ENCODE results near the gene CD22.
"Not testable (repeated sequence)": the region's sequence is repeated elsewhere in the genome, so short reads cannot be mapped to it uniquely, and the experiment has no call there.

The CD22 gene

DNA sequence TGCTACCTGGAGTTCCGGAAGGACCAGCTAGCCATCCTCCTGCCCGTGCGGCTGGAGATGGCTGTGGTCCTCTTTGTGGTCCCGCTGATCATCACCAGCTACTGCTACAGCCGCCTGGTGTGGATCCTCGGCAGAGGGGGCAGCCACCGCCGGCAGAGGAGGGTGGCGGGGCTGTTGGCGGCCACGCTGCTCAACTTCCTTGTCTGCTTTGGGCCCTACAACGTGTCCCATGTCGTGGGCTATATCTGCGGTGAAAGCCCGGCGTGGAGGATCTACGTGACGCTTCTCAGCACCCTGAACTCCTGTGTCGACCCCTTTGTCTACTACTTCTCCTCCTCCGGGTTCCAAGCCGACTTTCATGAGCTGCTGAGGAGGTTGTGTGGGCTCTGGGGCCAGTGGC lies 30.4 kb downstream of the CD22 start:
- DNase-seq (ENCODE audit: low spot score) = not testable (repeated sequence)

DNA sequence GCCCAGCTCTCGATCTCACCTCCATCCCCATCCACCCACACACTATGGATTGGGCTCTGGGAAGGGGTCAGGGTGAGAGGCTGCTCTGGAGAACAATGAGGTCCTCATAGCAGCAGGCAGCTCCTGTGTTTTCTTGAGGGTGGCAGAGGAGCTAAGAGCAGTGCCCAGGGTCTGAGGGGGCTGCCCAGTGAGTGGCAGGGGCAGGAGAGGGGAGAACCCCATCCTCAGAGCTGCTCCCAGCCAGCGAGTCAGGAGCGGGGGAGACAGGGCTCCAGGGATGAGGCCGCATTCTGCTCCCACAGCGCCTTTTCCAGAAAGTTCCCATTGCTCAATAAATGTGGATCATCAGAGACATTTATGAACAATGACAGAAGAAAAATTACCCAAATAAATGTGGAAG lies 31.1 kb downstream of the CD22 start:
- not testable (repeated sequence) for DNase-seq (ENCODE audit: low spot score)

DNA sequence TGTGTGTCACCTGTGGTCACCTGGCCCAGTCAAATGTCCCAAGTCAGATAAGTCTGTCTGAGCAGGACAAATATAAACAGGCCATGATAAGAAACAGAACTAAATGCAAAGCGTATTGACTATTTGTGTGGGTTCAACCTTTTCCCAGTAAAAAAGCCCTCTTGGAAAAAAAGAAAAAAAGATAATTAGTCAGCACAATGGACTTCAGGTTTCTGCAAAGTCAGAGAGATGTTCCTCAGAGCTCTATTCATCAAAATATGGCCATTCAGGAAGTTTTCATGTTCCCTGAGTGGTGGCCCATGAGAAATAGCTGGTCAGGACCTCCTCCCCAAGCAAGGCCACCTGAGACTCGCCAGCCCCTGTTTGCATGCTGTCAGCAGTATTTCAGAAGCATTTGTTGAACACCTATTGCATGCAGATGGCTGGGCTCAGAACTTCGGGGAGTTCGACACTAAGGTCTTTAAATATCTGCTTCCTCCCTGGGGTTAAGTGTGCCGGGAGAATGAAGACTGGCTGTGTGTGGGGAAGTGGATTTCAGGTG lies 32.0 kb downstream of the CD22 start:
- no peak for DNase-seq (ENCODE audit: low spot score)

DNA sequence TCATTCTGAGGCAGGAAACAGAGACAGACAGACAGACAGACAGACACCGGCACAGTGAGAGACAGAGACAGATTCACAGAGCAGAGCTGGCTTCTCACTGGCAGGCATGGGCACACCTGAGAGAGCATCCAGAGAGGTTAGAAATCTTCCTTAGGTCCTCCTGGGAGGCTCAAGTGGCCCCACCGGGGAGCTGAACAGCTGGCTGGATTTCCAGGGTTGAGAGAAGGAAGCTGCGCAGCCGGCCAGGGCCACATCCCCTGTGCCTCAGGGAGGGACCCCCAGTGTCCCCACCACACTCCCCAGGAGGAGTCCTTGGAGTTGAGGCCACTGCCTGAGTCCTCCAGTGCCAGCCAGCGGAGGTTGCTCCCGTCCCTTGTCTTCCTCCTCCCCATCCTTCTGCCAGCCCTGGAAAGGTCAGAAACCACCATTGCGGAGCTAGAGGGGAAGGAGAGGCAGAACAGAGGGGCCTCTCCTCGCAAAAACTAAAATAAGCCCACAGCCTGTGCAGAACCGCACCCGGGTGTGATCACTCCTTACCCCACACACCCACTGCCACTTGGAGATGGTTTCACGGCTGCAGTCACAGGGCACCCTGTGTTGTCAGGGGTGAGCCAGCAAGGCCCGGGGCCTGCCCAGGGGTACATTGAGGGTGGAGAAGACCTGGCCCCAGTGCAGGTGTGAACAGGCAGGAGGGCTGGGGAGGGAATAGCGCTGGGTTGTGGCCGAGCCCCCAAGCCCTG lies 33.4 kb downstream of the CD22 start:
- no peak for DNase-seq (ENCODE audit: low spot score)

DNA sequence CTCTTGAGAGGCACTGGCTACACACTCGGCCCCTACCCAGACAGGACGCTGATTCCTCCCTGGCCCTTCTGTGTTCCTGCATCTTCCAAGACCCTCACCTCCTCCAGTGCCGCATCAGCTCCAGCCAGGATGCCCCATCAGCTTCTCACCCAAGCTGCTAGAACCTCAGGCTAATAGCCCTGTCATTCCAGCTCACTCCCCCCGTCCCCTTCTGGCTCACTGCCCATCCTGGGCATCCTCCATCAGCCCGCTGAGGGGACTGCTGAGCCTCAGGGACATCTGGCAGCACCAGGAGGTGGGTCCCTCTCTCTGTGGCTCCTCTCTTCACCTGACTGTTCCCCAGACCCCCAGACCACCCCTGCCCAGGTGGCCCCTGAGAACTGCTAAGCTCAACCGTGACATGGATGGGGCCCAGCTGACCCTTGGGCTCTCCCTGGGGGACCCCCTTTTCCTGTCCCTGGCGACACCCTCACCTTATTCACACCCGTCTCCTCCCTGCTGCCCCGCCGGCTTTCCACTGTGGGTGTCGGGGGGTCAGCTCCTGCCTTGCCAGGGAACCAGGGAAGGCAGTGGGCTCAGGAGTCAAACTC lies 34.1 kb downstream of the CD22 start:
- no peak for DNase-seq (ENCODE audit: low spot score)

DNA sequence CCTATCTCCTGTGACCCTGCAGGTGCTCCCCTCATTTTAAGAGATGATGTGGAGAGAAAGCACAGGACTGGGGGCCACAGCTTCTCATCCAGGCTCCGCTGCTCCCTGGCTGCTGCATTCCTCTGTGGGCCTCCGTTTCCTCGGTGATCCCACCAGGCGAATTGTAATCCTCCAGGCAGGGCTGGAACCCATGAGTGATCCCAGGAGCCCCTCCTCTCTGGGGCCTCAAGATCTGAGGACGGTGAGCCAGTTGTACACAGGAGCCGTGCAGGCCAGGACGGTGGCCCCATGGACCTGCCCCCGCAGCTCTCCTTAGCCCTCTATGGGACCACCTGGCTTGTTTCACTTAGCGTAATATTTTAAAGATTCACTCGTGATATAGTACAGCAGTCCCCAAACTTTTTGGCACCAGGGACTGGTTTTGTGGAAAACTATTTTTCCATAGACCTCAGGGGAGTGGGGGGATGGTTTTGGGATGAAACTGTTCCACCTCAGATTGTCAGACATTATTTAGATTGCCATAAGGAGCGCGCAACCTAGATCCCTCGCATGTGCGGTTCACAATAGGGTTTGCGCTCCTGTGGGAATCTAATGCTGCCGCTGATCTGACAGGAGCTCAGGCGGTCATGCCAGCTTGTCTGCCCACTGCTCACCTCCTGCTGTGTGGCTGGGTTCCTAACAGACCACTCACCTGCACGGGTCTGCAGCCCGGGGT lies 34.9 kb downstream of the CD22 start:
- DNase-seq (ENCODE audit: low spot score) = no peak

DNA sequence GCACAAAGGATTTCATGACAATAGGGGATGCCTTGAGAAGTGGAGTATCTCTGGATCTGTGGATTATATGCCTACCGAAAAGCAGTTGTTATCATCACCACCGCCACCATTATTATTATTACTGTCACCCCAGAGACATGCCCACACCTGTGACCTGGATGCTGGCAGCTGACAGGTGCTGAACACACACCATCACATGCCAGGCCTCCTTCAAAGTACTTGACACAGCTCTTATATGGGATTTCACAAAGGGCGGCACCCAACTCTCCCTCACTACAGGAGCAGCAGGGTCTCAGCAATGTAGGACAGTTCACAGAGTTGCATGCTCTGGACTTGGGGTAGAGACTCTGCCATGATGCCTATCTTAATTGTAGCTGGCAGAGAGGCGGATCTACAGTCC lies 36.3 kb downstream of the CD22 start:
- no peak for DNase-seq (ENCODE audit: low spot score)

DNA sequence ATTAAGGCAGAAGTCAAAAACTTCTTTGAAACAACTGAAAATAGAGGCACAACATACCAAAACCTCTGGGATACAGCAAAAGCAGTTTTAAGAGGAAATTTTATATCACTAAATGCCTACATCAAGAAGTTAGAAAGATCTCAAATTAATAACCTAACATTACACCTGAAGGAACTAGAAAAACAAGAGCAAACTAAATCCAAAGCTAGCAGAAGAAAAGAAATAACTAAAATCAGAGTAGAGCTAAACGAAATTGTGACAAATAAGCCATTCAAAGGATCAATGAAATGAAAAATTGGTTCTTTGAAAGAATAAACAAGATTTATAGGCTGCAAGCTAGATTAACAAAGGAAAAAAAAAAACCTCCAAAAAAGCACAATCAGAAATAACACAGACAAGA lies 39.4 kb downstream of the CD22 start:
- no peak for DNase-seq (ENCODE audit: low spot score)

DNA sequence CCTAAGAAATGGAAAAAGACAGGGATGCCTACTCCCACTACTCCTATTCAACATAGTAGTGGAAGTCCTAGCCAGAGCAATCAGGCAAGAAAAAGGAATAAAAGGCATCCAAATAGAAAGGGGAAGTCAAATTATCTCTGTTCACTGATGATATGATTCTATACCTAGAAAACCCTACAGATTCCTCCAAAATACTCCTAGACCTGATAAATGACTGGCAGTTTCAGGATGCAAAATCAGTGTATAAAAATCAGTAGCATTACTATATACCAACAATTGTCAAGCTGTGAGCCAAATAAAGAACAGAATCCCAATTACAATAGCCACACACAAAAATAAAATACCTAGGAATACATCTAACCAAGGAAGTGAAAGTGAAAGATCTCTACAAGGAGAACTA lies 40.5 kb downstream of the CD22 start:
- DNase-seq (ENCODE audit: low spot score) = no peak

DNA sequence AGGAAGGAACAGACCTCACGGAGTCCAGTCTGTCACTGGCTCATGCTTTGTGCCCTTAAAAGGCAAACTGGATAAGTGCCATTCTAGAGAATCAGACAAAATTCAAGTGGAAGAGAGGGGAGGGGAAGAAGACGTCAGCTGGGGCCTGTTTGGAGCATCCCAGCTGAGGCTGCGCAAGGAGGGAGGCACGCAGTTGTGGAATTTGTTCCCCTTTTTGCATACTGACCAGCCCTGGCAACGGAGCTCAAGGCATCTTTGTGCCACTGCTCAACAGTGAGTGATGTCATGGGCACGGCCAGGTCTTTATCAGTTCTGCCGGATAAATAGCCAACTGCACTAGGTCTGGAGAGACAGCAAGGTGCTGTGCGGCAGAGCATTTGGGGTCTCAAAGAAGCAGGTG lies 41.7 kb downstream of the CD22 start, which contains the start of gene GPR42:
GPR42 (plus strand) TSS at position 347 of the 400 bp plus-strand sequence. CDS start 292 bp downstream, outside the sequence.
- no peak for DNase-seq (ENCODE audit: low spot score)

DNA sequence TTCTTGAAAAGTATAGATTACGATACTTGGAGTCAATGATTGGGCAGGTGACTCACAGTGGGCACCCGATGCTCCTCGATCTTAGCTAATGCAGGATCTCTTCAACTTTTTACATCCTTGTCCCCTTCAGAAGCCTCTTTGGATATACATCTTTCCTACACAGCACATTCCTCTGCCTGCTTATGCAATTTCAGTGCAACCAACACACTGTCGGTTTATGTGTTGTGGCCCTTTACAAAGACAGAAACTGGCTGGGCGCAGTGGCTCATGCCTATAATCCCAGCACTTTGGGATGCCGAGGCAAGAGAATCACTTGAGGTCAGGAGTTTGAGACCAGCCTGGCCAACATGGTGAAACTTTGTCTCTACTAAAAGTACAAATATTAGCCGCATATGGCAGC lies 44.5 kb downstream of the CD22 start:
- DNase-seq (ENCODE audit: low spot score) = no peak

DNA sequence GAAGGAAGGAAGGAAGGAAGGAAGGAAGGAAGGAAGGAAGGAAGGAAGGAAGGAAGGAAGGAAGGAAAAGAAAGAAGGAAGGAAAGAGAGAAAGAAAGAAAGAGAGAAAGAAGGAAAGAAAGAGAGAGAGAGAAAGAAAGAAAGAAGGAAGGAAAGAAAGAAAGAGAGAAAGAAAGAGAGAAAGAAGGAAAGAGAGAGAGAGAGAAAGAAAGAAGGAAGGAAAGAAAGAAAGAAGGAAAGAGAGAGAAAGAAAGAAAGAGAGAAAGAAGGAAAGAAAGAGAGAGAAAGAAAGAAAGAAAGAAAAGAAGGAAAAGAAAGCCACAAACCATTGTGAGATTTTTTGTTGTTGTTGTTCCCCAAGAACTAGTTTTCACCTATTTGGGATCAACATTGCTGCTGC lies 45.0 kb downstream of the CD22 start:
- DNase-seq (ENCODE audit: low spot score) = not testable (repeated sequence)

DNA sequence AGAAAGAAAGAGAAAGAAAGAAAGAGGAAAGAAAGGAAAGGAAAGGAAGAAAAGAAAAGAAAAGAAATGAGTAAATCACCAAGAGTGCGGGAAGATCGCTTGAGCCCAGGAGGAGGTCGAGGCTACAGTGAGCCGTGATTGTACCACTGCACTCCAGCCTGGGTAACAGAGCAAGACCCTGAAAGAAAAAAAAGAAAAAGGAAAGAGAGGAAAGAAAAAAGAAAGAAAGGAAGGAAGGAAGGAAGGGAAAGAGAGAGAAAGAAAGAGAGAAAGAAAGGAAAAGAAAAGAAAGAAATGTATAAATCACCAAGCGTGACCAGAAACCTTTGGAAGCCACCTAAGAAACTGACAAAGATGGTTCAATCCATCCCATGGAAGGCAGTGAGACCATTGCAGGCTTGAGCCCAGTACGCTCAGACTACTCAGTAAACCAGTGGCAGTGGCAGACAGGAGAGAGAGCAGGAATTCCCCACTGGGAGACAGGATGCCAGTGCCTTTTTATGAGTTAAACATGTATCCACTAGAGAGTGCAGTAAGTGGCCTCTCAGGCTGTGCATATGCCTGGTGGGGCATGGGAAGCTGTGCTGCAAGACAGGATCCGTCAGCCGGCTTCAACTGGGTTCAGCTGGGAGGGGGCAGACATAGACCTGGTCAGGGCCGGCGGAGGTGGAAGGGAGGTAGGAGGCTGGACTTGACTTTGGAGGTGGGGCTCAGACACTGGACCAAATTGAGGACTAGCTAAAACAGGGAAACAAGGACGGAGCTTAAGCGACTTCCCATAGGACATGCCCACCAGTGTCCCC lies 46.7 kb downstream of the CD22 start:
- DNase-seq (ENCODE audit: low spot score) = no peak

DNA sequence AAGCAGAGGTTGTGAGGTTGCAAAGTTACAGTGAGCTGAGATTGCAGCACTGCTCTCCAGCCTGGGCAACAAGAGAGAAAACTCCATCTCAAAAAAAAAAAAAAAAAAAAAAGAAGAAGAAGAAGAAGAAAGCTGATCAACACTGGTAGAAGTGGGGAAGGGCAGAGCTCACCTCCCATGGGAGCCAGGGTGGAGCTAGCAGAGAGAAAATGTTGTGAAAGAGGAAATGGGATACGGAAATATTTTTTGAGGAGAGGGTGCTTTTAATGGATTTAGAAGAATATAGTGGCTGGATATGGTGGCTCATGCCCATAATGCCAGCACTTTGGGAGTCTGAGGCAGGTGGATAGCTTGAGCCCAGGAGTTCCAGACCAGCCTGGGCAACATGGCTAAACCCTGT lies 48.7 kb downstream of the CD22 start:
- no peak for DNase-seq (ENCODE audit: low spot score)

DNA sequence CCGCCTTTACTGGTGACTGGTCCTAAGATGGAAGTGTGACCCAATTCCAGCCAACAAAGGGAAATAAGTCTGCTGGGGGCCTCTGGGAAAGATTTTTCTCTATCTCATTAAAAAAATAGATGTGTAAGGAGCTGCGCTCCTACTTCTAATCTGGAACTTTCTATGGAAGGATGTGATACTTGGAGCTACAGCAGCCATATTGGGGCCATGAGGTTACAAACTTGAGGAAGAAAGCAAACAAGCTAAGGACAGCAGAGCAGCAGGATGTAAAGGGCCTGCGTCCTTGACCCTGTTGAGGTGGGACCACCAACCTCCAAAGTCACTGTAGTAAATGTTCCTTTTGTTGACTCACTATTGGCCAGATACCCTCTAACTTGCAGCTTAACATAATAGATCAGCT lies 49.4 kb downstream of the CD22 start:
- DNase-seq (ENCODE audit: low spot score) = no peak

DNA sequence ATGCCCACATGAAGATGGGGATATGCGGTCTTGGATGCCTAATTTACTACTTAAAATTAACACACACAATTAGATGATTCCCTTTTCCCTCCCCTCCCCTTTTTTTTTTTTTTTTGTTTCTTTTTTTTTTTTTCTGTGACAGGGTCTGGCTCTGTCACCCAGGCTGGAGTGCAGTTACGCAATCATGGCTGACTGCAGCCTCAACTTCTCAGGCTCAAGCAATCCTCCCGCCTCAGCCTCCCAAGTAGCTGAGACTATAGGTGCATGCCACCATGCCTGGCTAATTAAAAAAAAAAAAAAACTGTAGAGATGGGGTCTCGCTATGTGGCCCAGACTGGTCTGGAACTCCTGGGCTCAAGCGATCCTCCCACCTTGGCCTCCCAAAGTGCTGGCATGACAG lies 50.6 kb downstream of the CD22 start:
- DNase-seq (ENCODE audit: low spot score) = not testable (repeated sequence)

DNA sequence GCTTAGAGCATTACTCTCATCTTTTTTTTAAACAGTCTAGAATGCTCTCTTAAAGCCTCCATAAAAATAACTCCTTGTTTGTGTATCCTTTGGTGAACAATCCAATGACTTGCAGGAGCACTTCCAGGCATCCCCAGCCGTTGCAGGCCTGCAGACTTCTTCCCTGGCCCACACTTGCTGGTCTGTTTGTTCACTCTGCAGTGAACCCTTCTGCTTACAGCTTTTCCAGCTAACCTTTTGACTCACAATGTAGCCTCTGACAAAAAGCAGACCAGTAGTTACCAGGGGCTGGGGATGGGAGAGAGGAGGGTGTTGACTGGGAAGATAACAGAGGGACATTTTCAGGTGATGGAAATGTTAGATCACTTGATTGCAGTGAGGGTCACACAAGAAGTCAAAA lies 51.0 kb downstream of the CD22 start:
- no peak for DNase-seq (ENCODE audit: low spot score)

DNA sequence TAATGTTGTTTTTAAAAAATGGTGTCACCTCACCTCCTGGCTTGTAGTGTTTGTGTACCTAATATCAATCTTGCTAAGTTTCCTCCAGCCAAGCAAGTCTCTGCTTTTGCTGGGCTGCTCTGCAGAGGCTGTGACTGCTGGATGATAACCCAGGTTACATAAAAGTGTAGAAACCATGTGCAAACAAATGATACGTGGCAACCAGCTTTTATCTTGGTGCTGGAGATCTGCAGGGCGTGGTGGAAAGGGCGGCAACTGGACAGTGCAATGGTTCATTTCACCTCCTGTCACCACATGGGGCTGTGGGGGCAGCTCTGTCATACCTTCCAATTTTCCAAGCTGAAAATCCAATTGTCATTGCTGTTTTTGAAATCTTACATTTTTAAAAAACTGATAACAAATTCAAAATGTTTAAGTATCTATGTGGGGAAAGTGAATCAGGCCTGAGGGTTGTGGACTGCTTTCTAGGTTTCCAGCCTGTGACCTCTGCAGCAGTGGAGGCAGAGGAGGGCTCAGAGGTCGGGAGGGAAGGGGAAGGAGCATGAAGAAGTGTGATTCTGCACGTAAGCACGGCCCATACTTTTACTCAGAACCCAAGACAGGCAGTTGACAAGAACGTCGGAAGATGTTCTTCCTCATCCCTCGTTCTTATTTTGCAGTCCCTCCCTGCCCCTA lies 51.6 kb downstream of the CD22 start:
- DNase-seq (ENCODE audit: low spot score) = no peak

DNA sequence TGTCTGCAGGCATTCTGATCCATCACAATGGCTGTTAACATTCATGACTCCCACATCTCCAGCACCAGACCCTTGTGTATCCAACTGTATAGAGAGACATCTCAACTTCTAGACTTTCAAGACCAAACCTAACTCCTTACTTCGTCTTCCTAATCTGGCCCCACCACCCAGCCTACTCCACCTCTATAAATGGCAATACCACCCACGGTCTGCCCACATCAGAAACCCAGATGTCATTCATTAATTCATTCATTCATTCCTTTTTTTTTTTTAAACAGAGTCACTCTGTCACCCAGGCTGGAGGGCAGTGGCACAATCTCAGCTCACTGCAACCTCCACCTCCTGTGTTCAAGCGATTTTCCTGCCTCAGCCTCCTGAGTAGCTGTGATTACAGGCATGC lies 52.3 kb downstream of the CD22 start:
- no peak for DNase-seq (ENCODE audit: low spot score)

DNA sequence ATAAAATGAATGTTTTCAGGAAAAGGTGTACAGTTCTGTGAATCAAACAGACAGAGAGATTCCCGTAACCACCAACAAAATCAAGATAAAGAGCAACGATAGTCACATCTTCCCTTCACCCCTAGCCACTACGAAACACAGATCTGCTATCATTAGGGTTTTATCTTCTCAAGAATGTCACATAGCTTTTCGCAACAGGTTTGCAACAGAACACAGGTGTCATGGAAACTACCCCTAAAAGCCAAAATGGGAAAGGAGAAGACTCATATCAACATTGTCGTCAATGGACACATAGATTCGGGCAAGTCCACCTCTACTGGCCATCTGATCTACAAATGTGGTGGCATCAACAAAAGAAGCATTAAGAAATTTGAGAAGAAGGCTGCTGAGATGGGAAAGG lies 52.9 kb downstream of the CD22 start:
- DNase-seq (ENCODE audit: low spot score) = no peak

DNA sequence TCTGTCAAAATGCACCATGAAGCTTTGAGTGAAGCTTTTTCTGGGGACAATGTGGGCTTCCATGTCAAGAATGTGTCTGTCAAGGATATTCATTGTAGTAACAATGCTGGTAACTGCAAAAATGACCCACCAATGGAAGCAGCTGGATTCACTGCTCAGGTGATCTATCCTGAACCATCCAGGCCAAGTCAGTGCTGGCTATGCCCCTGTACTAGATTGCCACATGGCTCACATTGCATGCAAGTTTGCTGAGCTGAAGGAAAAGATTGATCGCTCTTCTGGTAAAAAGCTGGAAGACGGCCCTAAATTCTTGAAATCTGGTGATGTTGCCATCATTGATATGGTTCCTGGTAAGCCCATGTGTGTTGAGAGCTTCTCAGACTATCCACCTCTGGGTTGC lies 54.5 kb downstream of the CD22 start:
- no peak for DNase-seq (ENCODE audit: low spot score)

Data from NAMALWA (cell line).